Activated CD4-positive, alpha-beta memory T cell treated with anti-CD3 and anti-CD28 coated beads, Interleukin-2, amount 10 ng/mL, durations not matched to agents 7 days and 5 days (primary cell): Measurements from ENCODE around the gene NEK8. TPM values are rescaled to one million over a fixed set of nuclear protein-coding genes. Genes with fewer than 3 reads are reported as not detected.
"Not testable (repeated sequence)": the region's sequence is repeated elsewhere in the genome, so short reads cannot be mapped to it uniquely, and the experiment has no call there.

Experiments used
- CTCF ChIA-PET: fragments of 350-600 bp; sonication (Branson Sonifier 250); formaldehyde crosslinking; loops from one replicate; lab custom pipeline; 2021; ENCODE audit warnings: antibody characterized with exemption, inconsistent platforms; lab: Charles Lee
- POLR2A ChIA-PET: fragments of 350-600 bp; sonication (Branson Sonifier 250); formaldehyde crosslinking; loops from one replicate; lab custom pipeline; 2021; ENCODE audit warnings: antibody characterized with exemption; lab: Charles Lee
- DNase-seq: peaks from one replicate; pipeline ENCODE4 v3.0.0-alpha.2; 2020
- H3K27ac Mint-ChIP-seq: one replicate; pipeline ENCODE4 v1.8.0; 2021; ENCODE audit warnings: mild to moderate bottlenecking, mixed read lengths
- H3K27me3 Mint-ChIP-seq: one replicate; pipeline ENCODE4 v1.8.0; 2021; ENCODE audit warnings: mixed read lengths
- H3K36me3 Mint-ChIP-seq: one replicate; pipeline ENCODE4 v1.8.0; 2021; ENCODE audit warnings: low read depth, mixed read lengths
- H3K4me1 Mint-ChIP-seq: one replicate; pipeline ENCODE4 v1.8.0; 2021; ENCODE audit warnings: mixed read lengths
- H3K4me3 Mint-ChIP-seq: one replicate; pipeline ENCODE4 v1.8.0; 2021; ENCODE audit warnings: mild to moderate bottlenecking, mixed read lengths
- H3K9me3 Mint-ChIP-seq: one replicate; pipeline ENCODE4 v1.8.0; 2021; ENCODE audit warnings: mixed read lengths
- total RNA-seq, 2 experiments: library from RNA; stranded (reverse); gene quantifications; one replicate each; pipeline ENCODE4 v1.2.3, GENCODE V29; 2021

The NEK8 gene
- total RNA-seq, 2 experiments from 2014 or later, result 2.5 to 3.5 TPM

DNA sequence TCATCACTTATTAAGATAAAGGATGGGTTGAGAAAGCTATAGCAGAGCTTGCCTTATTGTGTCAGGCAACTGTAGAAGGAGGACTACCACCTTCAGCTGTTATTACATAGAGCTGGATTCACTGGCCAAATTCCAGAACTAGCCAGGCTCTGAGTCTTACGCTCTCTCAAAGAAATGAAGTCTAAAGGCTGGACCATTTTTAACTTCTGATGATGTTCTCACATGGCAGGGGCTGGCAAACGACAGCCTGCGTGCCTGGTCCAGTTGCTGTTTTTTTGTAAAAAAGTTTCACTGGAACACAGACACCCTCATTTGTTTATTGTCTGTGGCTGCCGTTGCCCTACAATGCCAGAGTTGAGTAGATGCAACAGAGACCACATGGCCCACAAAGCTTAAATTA, 36.5 kb downstream of the NEK8 start:
- H3K9me3 Mint-ChIP-seq, result no peaks in the 10 kb centered on the region
- H3K4me3 Mint-ChIP-seq, result no peak overlapping the region
- no peaks in the 10 kb centered on the region for H3K27me3 Mint-ChIP-seq
- DNase-seq, result no peak
- ChIA-PET CTCF (interaction anchor here (0.6 to 6.9 kb wide), 22 partner anchors 9 to 188 kb away, joined by 3 to 88 read pairs (median 14); partner anchors contain the start of genes DHRS13, FLOT2, NEK8 and PHF12), POLR2A (interaction anchor here (1.4 to 2.3 kb wide), 5 partner anchors 11 to 44 kb away, joined by 3 to 22 read pairs (median 5); partner anchors contain the start of gene TLCD1)
- H3K27ac Mint-ChIP-seq, result no peak overlapping the region
- H3K36me3 Mint-ChIP-seq, result peaks cover 22% of the 10 kb centered on the region
- peaks cover 28% of the 10 kb centered on the region for H3K4me1 Mint-ChIP-seq

DNA sequence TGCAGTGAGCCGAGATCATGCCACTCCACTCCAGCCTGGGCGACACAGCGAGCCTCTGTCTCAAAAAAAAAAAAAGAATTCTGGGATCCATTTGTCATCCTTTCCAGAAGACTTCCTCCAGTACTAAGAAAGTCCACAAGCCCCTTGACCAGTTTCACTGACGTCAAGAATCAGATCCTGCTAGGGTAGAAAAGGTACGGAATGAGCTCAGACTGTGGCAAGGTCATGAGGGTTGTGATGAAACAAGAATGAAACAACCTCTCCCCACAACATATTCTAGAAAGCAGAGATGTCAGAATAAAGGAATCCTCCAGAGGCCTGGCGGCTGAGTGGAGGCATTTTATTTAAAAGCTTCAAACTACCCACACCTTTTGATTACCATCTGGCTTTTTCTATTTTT, 45.1 kb downstream of the NEK8 start:
- CTCF ChIA-PET, result interaction anchor here (1.6 to 5.6 kb wide), 3 partner anchors 10 to 69 kb away, joined by 3 to 46 read pairs (median 9); partner anchors contain the start of gene FAM222B
- no peaks in the 10 kb centered on the region for H3K27me3 Mint-ChIP-seq
- H3K27ac Mint-ChIP-seq, result no peak overlapping the region
- H3K36me3 Mint-ChIP-seq, result peaks cover 9% of the 10 kb centered on the region
- POLR2A ChIA-PET, result interaction anchor here (1.6 kb wide), 1 partner anchor 49 kb away, joined by 4 read pairs; no protein-coding TSS in a partner anchor
- H3K4me1 Mint-ChIP-seq, result peaks cover 21% of the 10 kb centered on the region
- H3K4me3 Mint-ChIP-seq, result no peak overlapping the region
- no peaks in the 10 kb centered on the region for H3K9me3 Mint-ChIP-seq
- DNase-seq, result no peak

DNA sequence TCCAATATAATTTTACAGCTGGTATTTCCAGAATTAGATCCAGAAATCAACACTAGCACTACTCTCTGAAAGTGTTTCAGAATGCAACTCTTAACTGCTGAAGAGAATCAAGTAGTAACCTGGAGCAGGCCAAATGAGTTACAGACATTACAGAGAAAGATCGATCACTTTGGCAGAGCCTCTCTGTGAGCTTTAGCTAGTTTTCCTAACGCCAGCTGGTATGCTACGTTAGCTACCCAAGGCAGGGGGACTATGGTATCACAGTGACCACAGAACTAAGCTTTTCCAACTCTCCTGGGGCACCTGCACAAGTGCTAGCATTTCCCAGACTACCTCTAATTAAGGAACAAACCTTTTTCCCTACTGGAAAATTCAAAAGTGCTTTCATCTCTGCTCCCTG, 45.6 kb downstream of the NEK8 start:
- Mint-ChIP-seq H3K4me3 (no peak overlapping the region), H3K36me3 (peaks cover 13% of the 10 kb centered on the region), H3K9me3 (no peaks in the 10 kb centered on the region), H3K27ac (no peak overlapping the region), H3K27me3 (no peaks in the 10 kb centered on the region), H3K4me1 (peaks cover 26% of the 10 kb centered on the region)
- CTCF ChIA-PET, result interaction anchor here (1.6 to 5.6 kb wide), 3 partner anchors 10 to 68 kb away, joined by 3 to 46 read pairs (median 9); partner anchors contain the start of gene FAM222B
- DNase-seq, result no peak
- POLR2A ChIA-PET, result interaction anchor here (1.6 kb wide), 1 partner anchor 49 kb away, joined by 4 read pairs; no protein-coding TSS in a partner anchor

DNA sequence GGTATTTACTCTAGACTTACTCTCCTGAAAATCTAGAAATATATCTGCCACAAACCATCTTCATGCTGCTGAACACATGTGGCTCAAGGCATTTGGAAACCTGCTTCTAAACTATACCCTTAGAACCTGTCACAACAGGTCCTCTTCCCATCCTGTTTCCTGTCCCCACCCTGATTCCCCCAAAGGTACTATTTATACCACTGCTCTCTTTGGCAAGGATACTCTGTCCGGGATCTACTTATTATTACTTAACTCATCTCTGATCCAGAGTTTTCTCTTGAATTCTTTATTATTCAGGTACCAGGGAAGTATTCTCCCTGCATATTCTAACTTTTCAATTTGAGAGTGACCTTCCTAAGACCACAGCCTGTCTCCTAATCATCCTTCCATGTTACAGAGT, 48.6 kb downstream of the NEK8 start:
- H3K27me3 Mint-ChIP-seq, result no peaks in the 10 kb centered on the region
- DNase-seq, result no peak
- H3K36me3 Mint-ChIP-seq, result peaks cover 19% of the 10 kb centered on the region
- no peaks in the 10 kb centered on the region for H3K9me3 Mint-ChIP-seq
- CTCF ChIA-PET, result interaction anchor here (0.9 kb wide), 1 partner anchor 31 kb away, joined by 3 read pairs; no protein-coding TSS in a partner anchor
- H3K27ac Mint-ChIP-seq, result peak overlapping the region; percentile 6
- POLR2A ChIA-PET, result no interaction called here
- peaks cover 29% of the 10 kb centered on the region for H3K4me1 Mint-ChIP-seq
- H3K4me3 Mint-ChIP-seq, result no peak overlapping the region

DNA sequence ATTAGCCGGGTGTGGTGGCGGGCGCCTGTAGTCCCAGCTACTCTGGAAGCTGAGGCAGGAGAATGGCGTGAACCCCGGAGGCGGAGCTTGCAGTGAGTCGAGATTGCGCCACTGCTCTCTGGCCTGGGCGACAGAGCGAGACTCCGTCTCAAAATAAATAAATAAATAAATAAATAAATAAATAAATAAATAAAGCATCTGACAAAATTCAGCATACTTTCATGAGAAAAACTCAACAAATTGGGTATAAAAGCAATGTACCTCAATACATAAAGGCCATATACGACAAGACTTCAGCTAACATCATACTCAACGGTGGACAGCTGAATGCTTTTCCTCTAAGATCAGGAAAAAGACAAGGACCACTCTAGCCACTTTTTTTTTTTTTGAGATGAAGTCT, 51.0 kb downstream of the NEK8 start:
- H3K4me3 Mint-ChIP-seq, POLR2A ChIA-PET, H3K27ac Mint-ChIP-seq, H3K9me3 Mint-ChIP-seq, DNase-seq, H3K27me3 Mint-ChIP-seq: not testable (repeated sequence)
- Mint-ChIP-seq H3K4me1 (peaks cover 24% of the 10 kb centered on the region), H3K36me3 (peaks cover 10% of the 10 kb centered on the region)
- CTCF ChIA-PET, result interaction anchor here (5.6 kb wide), 1 partner anchor 15 kb away, joined by 31 read pairs; no protein-coding TSS in a partner anchor

DNA sequence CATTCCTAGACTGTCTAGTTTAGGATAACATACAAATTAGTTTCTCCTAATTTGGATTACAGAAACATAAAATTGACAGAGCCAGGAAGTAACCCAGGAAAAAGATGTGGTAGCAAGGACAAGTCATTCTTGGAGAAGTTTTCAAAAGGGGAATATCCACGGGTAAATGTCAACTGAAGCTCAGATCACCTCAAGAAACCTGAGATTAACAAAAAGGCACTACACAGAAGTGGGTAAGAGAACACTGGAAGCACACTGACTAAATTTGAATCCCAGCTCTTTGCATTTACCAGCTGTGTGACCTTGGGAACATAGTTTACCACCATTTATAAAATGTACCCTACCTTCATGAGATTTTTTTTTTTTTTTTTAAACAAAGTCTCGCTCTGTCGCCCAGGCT, 54.6 kb downstream of the NEK8 start:
- POLR2A ChIA-PET, result no interaction called here
- Mint-ChIP-seq H3K27me3 (no peaks in the 10 kb centered on the region), H3K4me3 (no peak overlapping the region), H3K4me1 (peaks cover 10% of the 10 kb centered on the region), H3K9me3 (no peaks in the 10 kb centered on the region), H3K36me3 (peaks cover 10% of the 10 kb centered on the region), H3K27ac (no peak overlapping the region)
- CTCF ChIA-PET, result interaction anchor here (0.9 to 5.6 kb wide), 3 partner anchors 8 to 120 kb away, joined by 4 to 31 read pairs (median 4); no protein-coding TSS in a partner anchor
- no peak for DNase-seq

DNA sequence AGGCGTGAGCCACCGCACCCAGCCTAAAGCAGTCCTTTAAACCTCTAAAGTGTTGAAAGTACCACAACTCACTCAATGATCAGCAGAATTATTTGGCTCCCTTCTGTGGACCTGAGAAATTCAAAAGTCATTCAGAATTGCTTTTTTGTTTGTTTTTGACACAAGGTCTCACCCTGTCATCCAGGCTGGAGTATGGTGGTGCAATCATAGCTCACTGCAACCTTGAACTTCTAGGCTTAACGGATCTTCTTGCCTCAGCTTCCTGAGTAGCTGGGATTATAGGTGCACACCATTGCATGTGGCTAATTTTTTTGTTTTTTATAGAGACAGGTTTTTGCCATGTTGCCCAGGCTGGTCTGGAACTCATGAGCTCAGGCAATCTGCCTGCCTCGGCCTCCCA, 59.5 kb downstream of the NEK8 start:
- CTCF ChIA-PET, result interaction anchor here (3.7 kb wide), 1 partner anchor 24 kb away, joined by 17 read pairs; no protein-coding TSS in a partner anchor
- POLR2A ChIA-PET, result interaction anchor here (0.9 to 1.0 kb wide), 2 partner anchors 9 to 24 kb away, joined by 3 to 5 read pairs; no protein-coding TSS in a partner anchor
- H3K9me3 Mint-ChIP-seq, result no peaks in the 10 kb centered on the region
- H3K4me1 Mint-ChIP-seq, result no peaks in the 10 kb centered on the region
- no peak overlapping the region for H3K4me3 Mint-ChIP-seq
- H3K36me3 Mint-ChIP-seq, result no peaks in the 10 kb centered on the region
- H3K27me3 Mint-ChIP-seq, result no peaks in the 10 kb centered on the region
- H3K27ac Mint-ChIP-seq, result no peak overlapping the region
- DNase-seq, result no peak

Other genes with a start within 250 kb of the NEK8 start
- not detected for gene FOXN1, start 222.4 kb upstream of the NEK8 start, total RNA-seq
- gene UNC119, start 176.2 kb upstream of the NEK8 start, total RNA-seq, result 10 to 100 TPM; 46.2 to 61.1 TPM
- 10 to 100 TPM; 66.3 to 66.6 TPM for gene PIGS, start 157.3 kb upstream of the NEK8 start, total RNA-seq
- 100 to 1,000 TPM; 140 to 147 TPM for gene ALDOC, start 151.9 kb upstream of the NEK8 start, total RNA-seq
- gene SPAG5, start 129.8 kb upstream of the NEK8 start, total RNA-seq, result 100 to 1,000 TPM; 125 to 127 TPM
- gene RSKR, start 114.6 kb upstream of the NEK8 start, total RNA-seq, result 10 to 100 TPM; 15.5 to 19.7 TPM
- gene BLTP2, start 83.6 kb upstream of the NEK8 start, total RNA-seq, result 100 to 1,000 TPM; 120 to 128 TPM
- gene SDF2, start 66.9 kb upstream of the NEK8 start, total RNA-seq, result 10 to 100 TPM; 49.0 to 52.9 TPM
- 10 to 100 TPM; 60.7 to 65.8 TPM for gene SUPT6H, start 66.6 kb upstream of the NEK8 start, total RNA-seq
- gene PROCA1, start 16.9 kb upstream of the NEK8 start, total RNA-seq, result 1 to 10 TPM; 6.2 to 7.4 TPM
- 1 to 10 TPM; 6.5 to 7.4 TPM for gene RAB34, start 10.9 kb upstream of the NEK8 start, total RNA-seq
- 1,000 to 10,000 TPM; 1,962 to 2,028 TPM for gene RPL23A, start 8.8 kb upstream of the NEK8 start, total RNA-seq
- gene TLCD1, start 2.6 kb upstream of the NEK8 start, total RNA-seq, result 1 to 10 TPM; 1.4 to 2.3 TPM
- 10 to 100 TPM; 55.3 to 57.2 TPM for gene TRAF4, start 15.2 kb downstream of the NEK8 start, total RNA-seq
- 10 to 100 TPM; 15.5 to 17.1 TPM for gene FAM222B, start 114.0 kb downstream of the NEK8 start, total RNA-seq
- 10 to 100 TPM; 34.6 to 35.2 TPM for gene ERAL1, start 126.2 kb downstream of the NEK8 start, total RNA-seq
- gene FLOT2, start 168.9 kb downstream of the NEK8 start, total RNA-seq, result 100 to 1,000 TPM; 193 to 200 TPM
- gene DHRS13, start 174.3 kb downstream of the NEK8 start, total RNA-seq, result 10 to 100 TPM; 25.2 to 25.7 TPM
- 10 to 100 TPM; 75.6 to 78.8 TPM for gene PHF12, start 222.7 kb downstream of the NEK8 start, total RNA-seq